ENCODE results near the gene ATP4B.

ATP4B gene

DNA sequence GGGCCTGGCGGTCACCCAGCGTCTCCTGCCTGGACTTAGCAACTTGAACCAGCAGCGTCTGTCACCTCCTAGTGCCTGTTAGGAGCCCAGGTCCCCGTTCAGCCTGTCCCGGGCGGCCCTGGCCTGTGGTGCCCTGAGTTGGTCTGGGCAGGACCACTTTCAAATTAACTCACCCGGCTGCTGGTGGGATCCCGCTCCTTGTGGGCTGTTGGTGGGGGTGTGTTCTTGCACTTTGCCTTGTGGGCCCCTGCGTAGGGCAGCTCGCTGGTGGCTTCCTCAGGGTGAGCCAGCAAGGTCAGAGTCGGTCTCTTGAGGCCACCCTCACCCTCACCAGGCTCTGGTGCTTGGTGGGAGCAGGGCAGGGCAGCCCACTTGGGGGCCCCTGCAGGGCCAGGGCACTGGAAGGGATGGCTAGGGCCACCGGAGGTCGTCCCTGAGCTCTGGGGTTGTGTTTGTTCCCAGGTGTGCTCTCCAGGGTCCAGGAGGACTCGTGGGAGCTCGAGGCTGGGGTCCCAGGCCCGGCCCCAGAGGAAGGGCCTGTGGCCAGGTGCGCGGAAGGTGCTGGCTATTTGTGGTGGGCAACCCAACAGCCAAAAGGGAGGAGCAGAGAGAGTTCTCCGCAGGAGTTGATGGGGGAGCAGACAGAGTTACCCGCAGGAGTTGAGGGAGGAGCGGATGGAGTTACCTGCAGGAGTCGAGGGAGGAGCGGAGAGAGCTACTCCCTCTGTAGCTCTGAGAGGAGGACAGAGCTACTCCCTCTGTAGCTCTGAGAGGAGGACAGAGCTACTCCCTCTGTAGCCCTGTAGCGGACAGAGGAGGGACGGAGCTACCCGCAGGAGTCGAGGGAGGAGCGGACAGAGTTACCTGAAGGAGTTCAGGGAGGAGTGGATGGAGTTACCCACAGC, 56.6 kb downstream of the ATP4B start:
- Histone ChIP-seq H3K4me2 (ENCODE audit: low read length) (no peak overlapping the region), H3K79me2 (peaks cover 15% of the 10 kb centered on the region), H3K9me3 (ENCODE audit: control insufficient read depth, low read length) (no peaks in the 10 kb centered on the region), H3K27me3 (ENCODE audit: control insufficient read depth, insufficient read depth, low read length) (no peaks in the 10 kb centered on the region), H3K9ac (no peak overlapping the region), H3K27ac (no peak overlapping the region), H3K36me3 (ENCODE audit: control insufficient read depth, insufficient read depth, low read length) (no peaks in the 10 kb centered on the region), H2AFZ (no peak overlapping the region), H3K4me1 (no peaks in the 10 kb centered on the region), H3K4me3 (ENCODE audit: low read depth, low read length) (no peak overlapping the region)
- TF ChIP-seq, protein P1, sequence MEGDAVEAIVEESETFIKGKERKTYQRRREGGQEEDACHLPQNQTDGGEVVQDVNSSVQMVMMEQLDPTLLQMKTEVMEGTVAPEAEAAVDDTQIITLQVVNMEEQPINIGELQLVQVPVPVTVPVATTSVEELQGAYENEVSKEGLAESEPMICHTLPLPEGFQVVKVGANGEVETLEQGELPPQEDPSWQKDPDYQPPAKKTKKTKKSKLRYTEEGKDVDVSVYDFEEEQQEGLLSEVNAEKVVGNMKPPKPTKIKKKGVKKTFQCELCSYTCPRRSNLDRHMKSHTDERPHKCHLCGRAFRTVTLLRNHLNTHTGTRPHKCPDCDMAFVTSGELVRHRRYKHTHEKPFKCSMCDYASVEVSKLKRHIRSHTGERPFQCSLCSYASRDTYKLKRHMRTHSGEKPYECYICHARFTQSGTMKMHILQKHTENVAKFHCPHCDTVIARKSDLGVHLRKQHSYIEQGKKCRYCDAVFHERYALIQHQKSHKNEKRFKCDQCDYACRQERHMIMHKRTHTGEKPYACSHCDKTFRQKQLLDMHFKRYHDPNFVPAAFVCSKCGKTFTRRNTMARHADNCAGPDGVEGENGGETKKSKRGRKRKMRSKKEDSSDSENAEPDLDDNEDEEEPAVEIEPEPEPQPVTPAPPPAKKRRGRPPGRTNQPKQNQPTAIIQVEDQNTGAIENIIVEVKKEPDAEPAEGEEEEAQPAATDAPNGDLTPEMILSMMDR (IDR thresholded peaks at IDR 0.05), result no peak

DNA sequence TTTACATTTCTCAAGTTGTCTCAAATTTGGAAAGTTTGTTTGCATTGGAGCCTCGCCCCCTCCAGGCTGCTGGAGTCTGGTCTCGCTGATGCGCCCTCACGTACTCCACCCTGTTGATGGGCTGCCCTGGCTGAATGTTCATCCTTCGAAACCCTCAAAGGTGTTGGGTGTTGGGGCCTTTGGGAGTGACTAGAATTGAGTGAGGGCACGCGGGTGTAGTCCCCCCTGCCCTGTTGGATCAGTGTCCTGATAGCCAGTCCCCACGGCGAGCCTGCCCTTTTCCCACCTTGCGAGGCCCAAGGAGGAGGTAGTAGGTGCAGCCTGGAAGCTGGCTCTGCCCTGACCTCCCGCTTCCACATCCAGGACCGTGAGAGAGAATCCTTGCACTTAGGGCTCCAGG, 58.6 kb downstream of the ATP4B start:
- H3K9me3 ChIP-seq (ENCODE audit: control insufficient read depth, low read length), result no peaks in the 10 kb centered on the region

More for the DNA sequence above, 58.6 kb downstream of the ATP4B start:
- Histone ChIP-seq H3K4me2 (ENCODE audit: low read length) (no peak overlapping the region), H3K4me3 (ENCODE audit: low read depth, low read length) (no peak overlapping the region), H3K27ac (no peak overlapping the region), H3K27me3 (ENCODE audit: control insufficient read depth, insufficient read depth, low read length) (no peaks in the 10 kb centered on the region), H3K79me2 (peaks cover 15% of the 10 kb centered on the region), H3K36me3 (ENCODE audit: control insufficient read depth, insufficient read depth, low read length) (no peaks in the 10 kb centered on the region), H2AFZ (no peak overlapping the region), H3K4me1 (no peaks in the 10 kb centered on the region), H3K9ac (no peak overlapping the region)
- TF ChIP-seq, protein P1 (IDR thresholded peaks at IDR 0.05), result no peak

Data from parathyroid adenoma (tissue), 2 donors.